Sigmoid colon (tissue), 7 donors: ENCODE data around the gene LRRC47. TPM values are rescaled to one million over a fixed set of nuclear protein-coding genes. Genes with fewer than 3 reads are reported as not detected.

Experiments used
- DNase-seq: peaks from one replicate; pipeline ENCODE4 v3.0.0-alpha.2; 2019
- H3K27ac ChIP-seq, 4 donors: fragments of 200-600 bp; sonication (generic); one replicate each; pipeline ENCODE4 v1.5.1; 2016 to 2019; ENCODE audit warnings: mild to moderate bottlenecking in 1 of 4
- H3K27me3 ChIP-seq, 3 donors: fragments of 200-600 bp; sonication (generic); one replicate each; pipeline ENCODE4 v1.5.1; 2019; ENCODE audit warnings: mild to moderate bottlenecking in 1 of 3
- H3K36me3 ChIP-seq, 4 donors: fragments of 200-600 bp; sonication (generic); one replicate each; pipeline ENCODE4 v1.5.1; 2016 to 2019
- H3K4me1 ChIP-seq, 4 donors: fragments of 200-600 bp; sonication (generic); one replicate each; pipeline ENCODE4 v1.5.1; 2017 to 2019
- H3K4me3 ChIP-seq, 4 donors: fragments of 200-600 bp; sonication (generic); one replicate each; pipeline ENCODE4 v1.5.1; 2017 to 2019; ENCODE audit warnings: mild to moderate bottlenecking in 2 of 4, moderate library complexity in 1 of 4
- H3K9me3 ChIP-seq, 4 donors: fragments of 200-600 bp in 3 of 4; sonication (generic) in 3 of 4; one replicate each; pipeline versions ENCODE4 v1.5.1 to v1.6.1; 2013 to 2019
- EP300 ChIP-seq, 4 donors: sonication (generic); formaldehyde crosslinking; IDR thresholded peaks; one replicate each; pipeline ENCODE4 v1.6.1; 2017; ENCODE audit warnings: antibody characterized with exemption in 4 of 4
- POLR2A ChIP-seq, 2 donors: fragments of 450-650 bp; IDR thresholded peaks; one replicate each; pipeline ENCODE4 v1.6.1; 2016; ENCODE audit warnings: antibody characterized with exemption in 2 of 2, mild to moderate bottlenecking in 2 of 2, moderate library complexity in 2 of 2
- POLR2AphosphoS5 ChIP-seq, 4 donors: sonication (generic); formaldehyde crosslinking; IDR thresholded peaks; one replicate each; pipeline ENCODE4 v1.6.1; 2017; ENCODE audit warnings: antibody characterized with exemption in 4 of 4
- WGBS, 2 donors: extraction: QIAGEN DNeasy Blood & Tissue Kit; methylation state at CpG; one replicate each; pipeline ENCODE4 v1.1.7; 2013; 5-methylcytosine and 5-hydroxymethylcytosine counted together
- intact Hi-C: fragments of 100-400 bp; cut with DNase I; formaldehyde crosslinking; loops from one replicate; pipeline ENCODE4 v1.15.1; 2023
- polyA plus RNA-seq, 3 donors: library from polyadenylated mRNA; stranded (reverse); fragments of 200-250 nt; gene quantifications; one replicate each; pipeline ENCODE4 v1.2.3, GENCODE V29; 2013
- total RNA-seq, 4 donors: library from RNA; depleted of rRNA; stranded (reverse); fragments of >200 nt; gene quantifications; one replicate each; pipeline ENCODE4 v1.1.0, GENCODE V29; 2016
- TF ChIP-seq, protein P1 (sequence below), 4 experiments: fragments of 450-650 bp in 3 of 4; fragments of 200-600 bp in 1 of 4; IDR thresholded peaks; one replicate each; pipeline ENCODE4 v1.5.1; 2016 to 2019; ENCODE audit warnings: antibody characterized with exemption in 4 of 4, mild to moderate bottlenecking in 3 of 4, moderate library complexity in 2 of 4
- donor health status: healthy with polysubstance abuse.
- donor health status: Bipolar disorder and iron deficiency.
- donor health status: healthy.

Gene LRRC47
- total and polyA plus RNA-seq, 7 donors: 11.4 to 36.4 (median 26.7) TPM

DNA sequence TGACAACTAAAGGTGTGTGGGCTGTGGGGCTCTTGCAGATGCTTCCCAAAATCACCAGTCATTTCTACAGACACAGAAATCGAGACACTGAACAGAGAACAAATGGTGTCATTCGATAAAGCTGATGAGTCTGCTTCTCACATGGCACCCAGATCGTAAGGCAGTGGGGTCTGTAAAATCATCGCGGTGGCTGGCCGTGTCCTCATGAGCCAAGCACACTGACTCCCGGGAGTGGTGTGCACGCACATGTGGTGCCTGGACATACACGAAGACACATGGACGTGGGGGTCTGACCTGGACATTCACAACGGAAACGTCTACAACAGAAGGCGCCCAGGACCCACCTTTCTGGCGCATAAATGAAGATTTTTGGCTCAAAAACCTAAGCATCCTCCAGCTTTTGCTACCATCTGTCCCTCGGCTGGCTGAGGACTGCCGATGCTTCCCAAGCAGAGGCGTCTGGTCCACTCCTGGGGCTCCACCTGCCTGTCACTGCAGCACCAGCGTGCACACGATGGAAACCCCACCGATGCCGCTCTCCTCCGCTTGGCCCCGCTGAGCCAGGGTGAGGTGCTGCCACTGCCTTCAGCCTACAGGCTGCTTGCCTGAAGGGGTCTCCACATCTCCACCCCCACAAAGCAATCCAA lies 16.9 kb downstream of the LRRC47 start:
- Histone ChIP-seq H3K27ac (no peak overlapping the region), H3K27me3 (no peaks in the 10 kb centered on the region), H3K4me3 (no peak overlapping the region), H3K4me1 (peaks cover 0 to 15% (median 8%) of the 10 kb centered on the region in 4 donors), H3K9me3 (no peaks in the 10 kb centered on the region), H3K36me3 (peaks cover 21 to 63% (median 51%) of the 10 kb centered on the region in 4 donors)
- TF ChIP-seq POLR2AphosphoS5 (IDR thresholded peaks at IDR 0.05) (no peak), POLR2A (IDR thresholded peaks at IDR 0.05) (no peak), EP300 (IDR thresholded peaks at IDR 0.05) (no peak)
- TF ChIP-seq, protein P1, sequence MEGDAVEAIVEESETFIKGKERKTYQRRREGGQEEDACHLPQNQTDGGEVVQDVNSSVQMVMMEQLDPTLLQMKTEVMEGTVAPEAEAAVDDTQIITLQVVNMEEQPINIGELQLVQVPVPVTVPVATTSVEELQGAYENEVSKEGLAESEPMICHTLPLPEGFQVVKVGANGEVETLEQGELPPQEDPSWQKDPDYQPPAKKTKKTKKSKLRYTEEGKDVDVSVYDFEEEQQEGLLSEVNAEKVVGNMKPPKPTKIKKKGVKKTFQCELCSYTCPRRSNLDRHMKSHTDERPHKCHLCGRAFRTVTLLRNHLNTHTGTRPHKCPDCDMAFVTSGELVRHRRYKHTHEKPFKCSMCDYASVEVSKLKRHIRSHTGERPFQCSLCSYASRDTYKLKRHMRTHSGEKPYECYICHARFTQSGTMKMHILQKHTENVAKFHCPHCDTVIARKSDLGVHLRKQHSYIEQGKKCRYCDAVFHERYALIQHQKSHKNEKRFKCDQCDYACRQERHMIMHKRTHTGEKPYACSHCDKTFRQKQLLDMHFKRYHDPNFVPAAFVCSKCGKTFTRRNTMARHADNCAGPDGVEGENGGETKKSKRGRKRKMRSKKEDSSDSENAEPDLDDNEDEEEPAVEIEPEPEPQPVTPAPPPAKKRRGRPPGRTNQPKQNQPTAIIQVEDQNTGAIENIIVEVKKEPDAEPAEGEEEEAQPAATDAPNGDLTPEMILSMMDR (IDR thresholded peaks at IDR 0.05): no peak
- no peak for DNase-seq
- 93% methylated on average over 23 of the region's 23 CpGs for whole genome bisulfite sequencing, 2 donors
- intact Hi-C loops: no loop called here

DNA sequence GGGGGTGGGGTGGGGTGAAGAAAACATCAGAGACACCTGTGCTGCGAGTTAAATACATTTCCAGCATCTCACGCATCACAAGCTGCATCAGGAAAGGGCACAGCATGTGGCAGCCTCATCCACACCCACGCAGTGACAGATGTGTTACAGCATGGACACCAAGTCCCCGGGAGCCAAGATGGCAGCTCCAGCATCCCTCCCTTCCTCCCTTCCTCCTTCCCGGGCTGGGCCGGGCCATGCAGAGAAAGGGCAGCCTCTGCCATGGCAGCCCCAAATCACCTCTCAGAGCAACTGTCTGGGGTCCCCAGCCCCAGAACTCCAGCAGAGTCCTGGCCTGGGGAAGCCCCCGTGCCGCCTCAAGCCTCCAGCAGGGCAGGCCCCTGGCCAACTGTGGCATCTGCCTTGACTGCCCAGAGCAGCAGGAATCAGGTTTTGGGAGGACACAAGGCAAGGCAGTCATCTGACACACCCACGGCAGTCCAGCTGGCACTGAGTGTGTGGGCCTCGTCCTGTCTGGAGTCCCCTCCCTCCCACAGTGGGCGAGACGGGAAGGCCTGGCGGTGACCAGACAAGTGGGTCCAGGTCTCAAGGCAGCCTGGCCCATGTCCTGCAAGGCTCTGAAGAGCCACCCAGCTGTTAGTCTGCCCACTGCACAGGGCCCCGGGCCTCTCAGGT lies 17.6 kb downstream of the LRRC47 start:
- Histone ChIP-seq H3K9me3 (no peaks in the 10 kb centered on the region), H3K27me3 (no peaks in the 10 kb centered on the region), H3K27ac (no peak overlapping the region), H3K4me3 (no peak overlapping the region), H3K36me3 (peaks cover 14 to 56% (median 44%) of the 10 kb centered on the region in 4 donors), H3K4me1 (peaks cover 0 to 15% (median 10%) of the 10 kb centered on the region in 4 donors)
- intact Hi-C loops: no loop called here
- TF ChIP-seq POLR2AphosphoS5 (IDR thresholded peaks at IDR 0.05) (no peak), POLR2A (IDR thresholded peaks at IDR 0.05) (no peak), EP300 (IDR thresholded peaks at IDR 0.05) (no peak)
- TF ChIP-seq, protein P1 (IDR thresholded peaks at IDR 0.05): no peak
- DNase-seq: no peak
- WGBS, 2 donors: 83 to 85% methylated on average over 14 of the region's 14 CpGs

DNA sequence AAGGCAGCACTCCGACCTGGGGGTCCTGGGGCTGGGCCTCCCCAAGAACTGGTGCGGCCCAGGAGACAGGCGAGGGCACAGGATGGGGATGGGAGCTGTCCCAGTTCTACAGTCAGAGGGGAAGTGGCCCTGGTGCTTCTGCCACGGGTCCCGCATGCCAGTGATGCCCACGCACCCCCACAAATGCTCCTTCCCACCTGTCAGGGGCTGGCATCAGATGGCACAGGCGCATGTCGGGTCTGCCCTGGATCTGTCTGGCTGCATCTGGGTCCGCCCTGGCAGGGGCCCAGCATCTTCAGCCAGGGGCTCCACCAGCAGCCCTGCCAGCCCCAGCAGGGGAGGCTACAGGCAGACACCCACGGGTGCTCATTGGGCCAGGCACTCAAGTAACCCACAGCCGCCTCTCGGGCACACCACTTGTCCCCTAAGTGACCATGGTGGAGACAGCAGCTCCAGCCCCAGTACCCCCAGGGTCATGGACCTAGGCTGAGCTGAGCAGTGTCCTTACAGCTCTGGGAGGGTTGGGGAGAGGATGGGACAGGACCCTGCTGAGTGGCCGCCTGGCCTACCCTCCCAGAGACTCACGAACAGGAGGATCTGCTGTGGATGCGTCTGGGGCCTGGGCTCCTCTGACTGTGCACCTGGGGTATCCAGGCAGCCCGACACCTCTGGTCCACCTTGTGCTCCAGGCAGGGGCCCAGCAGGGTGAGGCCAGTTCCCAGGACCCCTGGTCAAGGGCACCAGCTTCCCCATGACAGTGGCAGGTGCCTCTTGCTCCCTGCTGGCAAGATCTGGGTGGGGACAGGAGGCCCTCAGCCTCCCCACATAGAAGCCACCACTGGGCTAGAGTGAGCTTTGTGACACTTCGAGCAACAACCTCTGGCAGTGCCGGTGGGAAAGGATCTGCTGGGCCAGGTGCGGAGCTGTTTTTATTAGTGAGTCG lies 18.4 kb downstream of the LRRC47 start:
- Histone ChIP-seq H3K27me3 (no peaks in the 10 kb centered on the region), H3K36me3 (peaks cover 14 to 48% (median 39%) of the 10 kb centered on the region in 4 donors), H3K27ac (no peak overlapping the region), H3K4me3 (no peak overlapping the region), H3K4me1 (peaks cover 0 to 20% (median 16%) of the 10 kb centered on the region in 4 donors), H3K9me3 (no peaks in the 10 kb centered on the region)
- intact Hi-C loops: no loop called here
- WGBS, 2 donors: 89% methylated on average over 20 of the region's 20 CpGs
- no peak for DNase-seq
- no peak for TF ChIP-seq EP300 (IDR thresholded peaks at IDR 0.05)
- no peak for TF ChIP-seq POLR2AphosphoS5 (IDR thresholded peaks at IDR 0.05)
- TF ChIP-seq, protein P1 (IDR thresholded peaks at IDR 0.05): no peak
- TF ChIP-seq POLR2A (IDR thresholded peaks at IDR 0.05): no peak

DNA sequence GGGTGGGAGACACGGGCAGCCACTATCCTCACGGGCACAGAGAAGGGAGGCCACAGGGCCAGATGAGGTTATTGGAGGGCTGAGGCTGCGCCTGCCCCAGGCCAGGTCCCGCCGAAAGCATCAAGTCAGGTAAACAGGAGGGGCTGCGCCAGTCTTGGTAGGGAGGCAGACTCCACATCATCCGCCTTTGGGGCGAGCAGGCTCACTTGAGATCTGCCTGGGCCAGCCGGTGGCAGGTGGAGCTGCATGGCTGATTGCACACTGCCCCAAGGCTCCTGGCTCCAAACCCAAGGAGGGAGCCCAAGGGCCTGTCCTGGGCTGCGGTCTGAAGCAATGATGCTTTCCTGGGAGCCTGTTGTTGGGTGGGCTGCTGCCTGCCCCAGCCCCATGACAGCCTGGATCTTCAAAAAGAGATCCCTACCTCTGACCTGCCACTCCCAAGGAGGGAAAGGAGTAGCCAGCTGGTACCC lies 19.2 kb downstream of the LRRC47 start:
- TF ChIP-seq POLR2AphosphoS5 (IDR thresholded peaks at IDR 0.05) (no peak), EP300 (IDR thresholded peaks at IDR 0.05) (no peak), POLR2A (IDR thresholded peaks at IDR 0.05) (no peak)
- TF ChIP-seq, protein P1 (IDR thresholded peaks at IDR 0.05): no peak
- no peaks in the 10 kb centered on the region for H3K27me3 ChIP-seq
- intact Hi-C loops: no loop called here
- no peak overlapping the region for H3K27ac ChIP-seq
- no peaks in the 10 kb centered on the region for H3K9me3 ChIP-seq
- 83 to 89% methylated on average over 10 of the region's 10 CpGs for WGBS, 2 donors
- H3K36me3 ChIP-seq: peaks cover 14 to 40% (median 31%) of the 10 kb centered on the region in 4 donors
- H3K4me1 ChIP-seq: peaks cover 0 to 26% (median 20%) of the 10 kb centered on the region in 4 donors
- H3K4me3 ChIP-seq: no peak overlapping the region
- no peak for DNase-seq
